ENCODE measurements around the gene NEDD1. TPM values are rescaled to one million over a fixed set of nuclear protein-coding genes. Genes with fewer than 3 reads are reported as not detected.

Gene NEDD1
- total RNA-seq, 1 experiment from 2014 or later, result 35.4 TPM

- Histone ChIP-seq H3K79me2 (ENCODE audit: low read length) (no peaks in the 10 kb centered on the region), H3K4me1 (ENCODE audit: low read length) (no peaks in the 10 kb centered on the region), H2AFZ (ENCODE audit: low read length) (no peak overlapping the region), H3K9ac (ENCODE audit: low read length) (no peak overlapping the region), H3K27me3 (ENCODE audit: low read length) (no peaks in the 10 kb centered on the region), H3K4me3 (ENCODE audit: low read length) (no peak overlapping the region), H3K36me3 (ENCODE audit: insufficient read depth, low read length) (no peaks in the 10 kb centered on the region), H3K9me3 (ENCODE audit: low read length) (no peaks in the 10 kb centered on the region), H3K4me2 (ENCODE audit: low read depth, low read length, poor library complexity, severe bottlenecking) (no peak overlapping the region), H3K27ac (ENCODE audit: low read length) (no peak overlapping the region), H3K9me2 (replicated peaks; ENCODE audit: insufficient read depth, low read length) (no peaks in the 10 kb centered on the region), H4K20me1 (ENCODE audit: insufficient read depth, low read depth, low read length) (no peaks in the 10 kb centered on the region)
- no peak for DNase-seq
Observed at GRCh38 chr12:96997797-96998484, 90.9 kb downstream of the NEDD1 start.

DNA sequence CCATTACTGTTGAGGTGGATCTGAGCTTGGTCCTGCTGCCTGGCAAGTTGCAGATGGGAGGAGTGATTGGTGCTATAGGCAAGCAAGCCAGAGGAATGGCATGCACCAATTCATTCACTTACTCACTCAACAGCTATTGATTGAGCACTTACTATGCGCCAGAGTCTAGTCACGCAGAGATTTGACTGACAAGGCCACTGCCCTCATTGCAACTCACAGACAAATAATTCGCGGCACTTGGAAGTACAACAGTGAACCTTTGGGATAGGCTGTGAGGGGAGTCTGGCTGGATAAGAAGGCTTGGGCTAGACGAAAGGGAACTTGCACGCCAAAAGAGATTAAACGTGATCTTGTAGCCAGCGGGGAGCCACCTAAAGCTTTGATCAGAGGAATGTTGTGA, 96.2 kb downstream of the NEDD1 start:
- Histone ChIP-seq H3K4me2 (ENCODE audit: low read depth, low read length, poor library complexity, severe bottlenecking) (no peak overlapping the region), H3K4me3 (ENCODE audit: low read length) (no peak overlapping the region), H3K9ac (ENCODE audit: low read length) (no peak overlapping the region), H3K27me3 (ENCODE audit: low read length) (no peaks in the 10 kb centered on the region), H3K79me2 (ENCODE audit: low read length) (no peaks in the 10 kb centered on the region), H4K20me1 (ENCODE audit: insufficient read depth, low read depth, low read length) (no peaks in the 10 kb centered on the region), H3K4me1 (ENCODE audit: low read length) (no peaks in the 10 kb centered on the region), H3K9me2 (replicated peaks; ENCODE audit: insufficient read depth, low read length) (no peaks in the 10 kb centered on the region), H3K9me3 (ENCODE audit: low read length) (no peaks in the 10 kb centered on the region), H3K36me3 (ENCODE audit: insufficient read depth, low read length) (no peaks in the 10 kb centered on the region), H2AFZ (ENCODE audit: low read length) (no peak overlapping the region), H3K27ac (ENCODE audit: low read length) (no peak overlapping the region)
- no peak for DNase-seq

Small RNAs within 50 kb of the gene (small RNA-seq; reads per million reads assigned to genes)
- not detected for gene RF00019
